GM18526 (cell line): ENCODE results near the gene PAPOLB.

Experiments
- POLR2A ChIP-seq: IDR thresholded peaks from 3 replicates; pipeline ENCODE4 v1.6.1; 2011; ENCODE audit not compliant: insufficient read length; ENCODE audit errors: extremely low read depth

Gene PAPOLB

DNA sequence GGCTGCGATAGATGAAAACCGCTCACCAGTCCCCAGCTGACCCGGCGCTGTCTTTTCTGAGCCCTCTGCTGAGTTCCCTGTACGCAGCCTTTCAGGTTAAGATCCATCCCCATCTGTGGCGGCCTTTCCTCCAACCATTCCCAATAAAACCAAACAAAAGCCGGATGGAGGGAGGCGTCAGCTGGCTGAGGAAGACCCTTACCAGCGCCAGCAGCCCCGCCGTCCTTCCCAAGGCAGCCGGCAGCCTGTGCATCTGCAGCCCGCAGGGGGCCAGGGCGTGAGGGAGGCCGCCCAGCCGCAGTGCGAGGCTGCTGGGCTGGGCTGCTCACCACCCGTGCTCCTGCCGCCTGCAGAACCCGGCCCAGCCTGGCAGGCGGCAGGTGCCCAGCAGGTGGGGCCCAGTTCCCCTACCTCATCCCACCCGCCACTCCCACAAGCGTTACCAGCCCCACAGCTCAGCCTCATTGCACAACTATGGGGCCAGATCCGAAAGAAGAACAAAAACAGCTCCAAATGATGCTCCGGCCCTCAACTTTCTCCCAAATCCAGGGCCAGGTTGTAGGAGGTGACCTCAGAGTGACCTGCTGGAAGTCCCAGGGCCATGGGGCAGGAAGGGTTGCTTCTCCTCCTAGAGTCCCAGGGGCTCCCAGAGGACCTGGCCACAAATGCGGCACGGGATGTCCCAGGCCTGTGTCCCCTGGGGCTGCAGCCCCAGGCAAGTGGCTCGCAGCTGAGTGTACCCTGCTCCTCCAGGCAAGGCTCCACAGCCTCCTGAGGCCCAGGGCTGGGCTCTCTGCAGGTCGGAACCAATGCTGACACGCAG lies 23.8 kb downstream of the PAPOLB start:
- TF ChIP-seq POLR2A: no peak

GRCh38 chr7:4837041-4837802 lies 24.6 kb downstream of the PAPOLB start:
- no peak for TF ChIP-seq POLR2A

GRCh38 chr7:4836206-4836661 lies 25.6 kb downstream of the PAPOLB start:
- no peak for TF ChIP-seq POLR2A

DNA sequence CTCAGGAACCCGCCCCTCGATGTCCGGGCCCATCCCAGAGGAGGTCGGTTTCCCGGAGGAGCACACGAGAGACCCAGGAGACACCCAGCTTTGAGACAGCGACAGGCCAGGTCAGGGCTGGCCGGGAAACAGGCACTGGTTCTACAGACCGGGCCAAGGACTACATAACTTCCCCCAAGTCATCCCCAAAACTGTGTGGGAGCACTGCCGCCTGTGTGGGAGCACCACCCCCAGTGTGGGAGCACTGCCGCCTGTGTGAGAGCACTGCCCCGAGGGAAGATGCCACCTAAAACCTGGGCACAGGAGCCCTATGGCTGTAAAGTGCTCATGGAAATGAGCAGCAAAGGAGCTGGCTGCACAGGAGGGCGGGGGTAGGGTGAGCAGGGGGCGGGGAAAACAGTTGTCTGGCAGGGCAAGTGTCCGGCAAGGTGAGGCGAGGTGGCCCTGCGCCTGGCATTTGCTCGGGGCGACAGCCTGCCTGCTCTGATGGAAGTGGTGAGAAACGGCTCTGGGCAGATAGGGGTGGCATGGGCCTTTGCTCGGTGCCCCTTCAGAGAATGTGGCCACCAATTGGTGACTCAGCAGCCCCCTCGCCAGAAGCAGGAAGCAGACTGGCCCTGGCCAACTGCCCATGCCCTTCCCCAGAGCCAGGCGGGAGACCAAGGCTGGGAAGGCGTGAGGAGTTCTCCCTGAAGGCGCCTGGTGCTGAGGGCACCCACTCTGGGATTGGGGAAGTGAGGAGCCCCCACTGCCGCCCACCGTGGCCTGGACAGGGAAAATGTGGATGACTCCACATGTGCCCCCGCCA lies 26.2 kb downstream of the PAPOLB start:
- TF ChIP-seq POLR2A: no peak

- no peak for TF ChIP-seq POLR2A
These were observed 27.0 kb downstream of the PAPOLB start for GRCh38 chr7:4834601-4835397.

DNA sequence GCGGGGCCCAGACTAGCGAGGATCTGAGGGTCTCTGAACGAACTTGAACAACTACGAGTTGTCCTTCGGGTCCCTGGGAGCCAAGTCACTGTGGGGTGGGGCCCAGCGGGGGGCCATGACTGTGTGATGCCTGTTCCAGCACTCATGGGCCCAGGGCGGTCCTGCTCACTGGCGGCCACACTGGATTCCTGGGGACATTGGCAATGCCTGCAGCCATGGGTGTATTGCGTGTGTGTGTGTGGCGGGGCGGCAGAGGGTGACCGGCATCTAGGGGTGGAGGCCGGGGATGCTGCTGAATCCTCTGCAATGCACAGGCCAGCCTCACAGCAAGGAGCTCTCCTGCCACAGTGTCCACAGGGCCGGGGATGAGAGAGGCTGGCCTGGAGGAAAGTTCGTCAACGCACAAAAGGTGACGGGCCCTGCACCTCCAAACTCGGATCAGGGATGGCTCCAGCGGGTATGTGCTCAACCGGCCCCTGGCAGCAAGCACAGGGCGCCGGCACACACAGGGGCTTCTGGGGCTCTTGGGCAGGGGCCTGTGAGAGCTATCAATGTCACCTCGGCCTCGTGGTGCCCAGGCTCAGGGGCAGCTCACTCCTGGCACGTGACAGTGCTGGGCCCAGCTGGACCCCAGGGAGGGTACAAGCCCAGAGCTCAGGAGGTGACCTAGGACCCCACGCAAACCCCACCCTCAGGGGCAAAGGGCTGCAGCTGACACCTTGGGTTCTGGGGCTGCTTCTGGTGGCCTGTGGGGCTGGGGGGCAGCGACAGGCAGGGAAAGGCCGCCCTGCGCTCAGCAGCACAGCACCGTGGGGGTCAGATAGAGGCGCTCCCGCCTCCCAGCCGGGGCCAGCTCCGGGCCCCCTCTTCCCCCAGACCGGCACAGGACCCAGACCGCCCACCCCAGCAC lies 27.9 kb downstream of the PAPOLB start:
- TF ChIP-seq POLR2A: no peak

- TF ChIP-seq POLR2A: no peak
These were observed 28.7 kb downstream of the PAPOLB start for GRCh38 chr7:4833176-4833575.

GRCh38 chr7:4832711-4833110 lies 29.1 kb downstream of the PAPOLB start:
- TF ChIP-seq POLR2A: no peak

DNA sequence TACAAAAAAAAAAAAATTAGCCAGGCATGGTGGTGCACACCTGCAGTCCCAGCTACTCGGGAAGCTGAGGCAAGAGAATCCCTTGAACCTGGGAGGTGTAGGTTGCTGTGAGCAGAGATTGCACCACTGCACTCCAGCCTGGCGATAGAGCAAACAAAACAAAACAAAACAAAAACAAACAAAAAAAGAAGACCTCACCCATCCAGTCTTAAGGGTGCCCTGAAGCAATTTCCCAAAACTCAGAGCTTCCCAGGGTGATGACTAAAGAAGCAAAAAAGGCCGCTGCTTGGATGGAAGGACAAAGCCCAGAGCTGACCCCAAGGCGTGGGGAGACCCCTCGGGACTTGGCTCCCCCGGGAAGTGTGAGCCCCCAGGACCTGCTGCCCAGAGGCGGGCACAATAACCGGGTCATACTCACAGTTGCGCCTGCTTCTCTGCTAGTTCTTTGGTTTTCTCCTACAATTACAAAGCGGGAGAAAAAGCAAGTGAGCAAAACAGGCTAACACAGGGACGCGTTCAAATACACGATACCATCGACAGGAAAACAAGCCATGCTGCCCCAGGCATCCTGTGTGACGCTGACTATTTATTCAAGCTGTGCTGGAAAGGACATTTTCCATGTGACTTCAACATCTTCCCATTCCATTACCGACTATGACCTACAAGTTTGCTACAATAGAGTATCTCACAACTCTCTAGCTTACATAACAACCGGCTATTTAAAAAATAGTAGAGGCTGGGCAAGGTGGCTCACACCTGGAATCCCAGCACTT lies 29.9 kb downstream of the PAPOLB start:
- no peak for TF ChIP-seq POLR2A

GRCh38 chr7:4830176-4830575 lies 31.7 kb downstream of the PAPOLB start:
- TF ChIP-seq POLR2A: no peak

GRCh38 chr7:4828720-4829383 lies 33.0 kb downstream of the PAPOLB start:
- TF ChIP-seq POLR2A: no peak

- no peak for TF ChIP-seq POLR2A
These were observed 36.7 kb downstream of the PAPOLB start for GRCh38 chr7:4825081-4825480.
